K562 (cell line): ENCODE data around the gene POU2F3. TPM values are rescaled to one million over a fixed set of nuclear protein-coding genes. Genes with fewer than 3 reads are reported as not detected.

Experiments used
- ATAC-seq: fragments of 200-7000 bp; cut with Tn5 transposase; 3 replicates; pipeline ENCODE4 v1.9.1; 2020; ENCODE audit warnings: moderate library complexity
- BruUV-seq: library from RNA; stranded (reverse); fragments of 400-500 nt; replicated peaks from 2 replicates; lab custom pipeline; 2021; lab: Mats Ljungman, UMichigan
- CTCF ChIA-PET: fragments of 300-600 bp; formaldehyde crosslinking; extraction: SDS; loops from one replicate; lab custom pipeline; 2021; ENCODE audit warnings: low intra/inter-chr PET ratio; lab: Yijun Ruan, JAX
- POLR2A ChIA-PET: fragments of 300-600, 350-650 bp; sonication (Branson Sonifier 250); formaldehyde crosslinking; extraction: SDS; loops from one replicate; lab custom pipeline; 2021; ENCODE audit warnings: antibody characterized with exemption, inconsistent platforms; lab: Yijun Ruan, JAX
- DNase-seq, 4 experiments: peaks; one replicate each; pipeline versions ENCODE4 v3.0.0 to v3.0.0-alpha.2; 2011 to 2018; ENCODE audit warnings: low spot score in 3 of 4, mixed read lengths in 3 of 4; ENCODE audit errors: extremely low read depth in 1 of 4
- FAIRE-seq: peaks from 2 replicates; lab custom pipeline; 2011; peaks lifted over from hg19 to GRCh38; lab: Jason Lieb, UNC
- H2AFZ ChIP-seq: 2 replicates; pipeline ENCODE4 v1.6.0; 2011; ENCODE audit warnings: low read depth, low read length, control low read depth, inconsistent platforms
- H3K27ac ChIP-seq: fragments of 200-600 bp; 3 replicates; pipeline ENCODE4 v1.8.0; 2011; ENCODE audit warnings: low read depth, mild to moderate bottlenecking, control low read depth, inconsistent platforms, low read length, moderate library complexity, mixed read lengths; ENCODE audit errors: extremely low read depth
- H3K27me3 ChIP-seq, 2 experiments: fragments of 300-600 bp in 1 of 2; 2 replicates in 1 of 2; 3 replicates in 1 of 2; pipeline versions ENCODE4 v1.6.0 to v1.8.0; 2011; ENCODE audit warnings: inconsistent platforms in 2 of 2, low read length in 2 of 2, mild to moderate bottlenecking in 1 of 2, mixed read lengths in 1 of 2, moderate library complexity in 1 of 2; ENCODE audit not compliant: control insufficient read depth in 2 of 2, insufficient read depth in 2 of 2
- H3K36me3 ChIP-seq: fragments of 300-600 bp; 3 replicates; pipeline ENCODE4 v1.8.0; 2011; ENCODE audit warnings: mild to moderate bottlenecking, low read length, inconsistent platforms; ENCODE audit not compliant: control insufficient read depth, insufficient read depth
- H3K4me1 ChIP-seq, 2 experiments: fragments of 200-600 bp in 1 of 2; replicated peaks in 1 of 2; 2 replicates in 1 of 2; 3 replicates in 1 of 2; pipeline versions ENCODE4 v1.5.1 to v1.8.0; 2011; ENCODE audit warnings: inconsistent platforms in 2 of 2, low read length in 2 of 2, mild to moderate bottlenecking in 1 of 2, mixed read lengths in 1 of 2, moderate library complexity in 1 of 2; ENCODE audit not compliant: control insufficient read depth in 2 of 2, insufficient read depth in 2 of 2
- H3K4me2 ChIP-seq: 2 replicates; pipeline ENCODE4 v1.6.1; 2011; ENCODE audit warnings: low read length, control low read depth, inconsistent platforms, mixed read lengths; ENCODE audit not compliant: insufficient read depth
- H3K4me3 ChIP-seq: fragments of 200-600 bp; sonication (generic), shearing (Covaris generic); 2 replicates; pipeline ENCODE4 v1.5.1; 2016; ENCODE audit warnings: control low read depth, inconsistent platforms
- H3K79me2 ChIP-seq: fragments of 200-600 bp; 3 replicates; pipeline ENCODE4 v1.8.0; 2011; ENCODE audit warnings: low read length, inconsistent platforms; ENCODE audit not compliant: control insufficient read depth, insufficient read depth
- H3K9ac ChIP-seq, 2 experiments: 2 replicates each; pipeline versions ENCODE4 v1.6.0 to v1.6.1; 2011; ENCODE audit warnings: low read depth in 2 of 2, low read length in 2 of 2, control low read depth in 1 of 2, inconsistent platforms in 1 of 2, mild to moderate bottlenecking in 1 of 2, mixed read lengths in 1 of 2; ENCODE audit not compliant: insufficient read depth in 1 of 2
- H3K9me1 ChIP-seq: one replicate; pipeline ENCODE4 v1.6.0; 2011; ENCODE audit warnings: inconsistent platforms, mild to moderate bottlenecking, low read length, moderate library complexity; ENCODE audit not compliant: control insufficient read depth, insufficient read depth
- H3K9me3 ChIP-seq: replicated peaks from 2 replicates; pipeline ENCODE4 v1.5.1; 2011; ENCODE audit warnings: low read depth, low read length, inconsistent platforms; ENCODE audit not compliant: control insufficient read depth, insufficient read depth
- H4K20me1 ChIP-seq: replicated peaks from 2 replicates; pipeline ENCODE4 v1.6.1; 2011; ENCODE audit warnings: low read length, inconsistent platforms, mixed read lengths; ENCODE audit not compliant: control insufficient read depth, insufficient read depth
- EZH2 ChIP-seq: IDR thresholded peaks from 2 replicates; pipeline ENCODE4 v1.6.1; 2012; ENCODE audit warnings: low read depth, mild to moderate bottlenecking, inconsistent platforms, low read length, borderline replicate concordance
- FIP1L1 ChIP-seq: fragments of 200-400 bp; formaldehyde crosslinking; IDR thresholded peaks from 2 replicates; pipeline ENCODE4 v1.6.1; 2018; ENCODE audit warnings: mild to moderate bottlenecking, low read depth, low read length; ENCODE audit not compliant: poor library complexity, severe bottlenecking
- FOXP1 ChIP-seq: sonication (generic); formaldehyde crosslinking; IDR thresholded peaks from 2 replicates; pipeline ENCODE4 v1.8.0; 2022; ENCODE audit warnings: mild to moderate bottlenecking, missing genetic modification reagents
- FOXP4 ChIP-seq: sonication (generic); formaldehyde crosslinking; IDR thresholded peaks from 2 replicates; pipeline ENCODE4 v1.8.0; 2022; ENCODE audit warnings: mild to moderate bottlenecking, missing genetic modification reagents, borderline replicate concordance
- HIVEP1 ChIP-seq: fragments of 250-450 bp; sonication (Bioruptor Pico); IDR thresholded peaks from 2 replicates; pipeline ENCODE4 v1.4.0; 2020; ENCODE audit warnings: mild to moderate bottlenecking
- HNRNPL ChIP-seq: fragments of 200-400 bp; formaldehyde crosslinking; IDR thresholded peaks from 2 replicates; pipeline ENCODE4 v1.6.1; 2017; ENCODE audit warnings: low read depth, mild to moderate bottlenecking, low read length
- LARP7 ChIP-seq: fragments of 450-650 bp; IDR thresholded peaks from 2 replicates; pipeline ENCODE4 v1.6.1; 2016
- NFRKB ChIP-seq: fragments of 450-650 bp; IDR thresholded peaks from 2 replicates; pipeline ENCODE4 v1.6.1; 2016; ENCODE audit warnings: low read depth
- PHB ChIP-seq: fragments of 250-450 bp; sonication (Bioruptor Pico); IDR thresholded peaks from 2 replicates; pipeline ENCODE4 v1.5.0; 2021
- PHF21A ChIP-seq: fragments of 450-650 bp; IDR thresholded peaks from 2 replicates; pipeline ENCODE4 v1.6.1; 2017; ENCODE audit warnings: low read depth, borderline replicate concordance
- RNF2 ChIP-seq: sonication (generic); IDR thresholded peaks from 2 replicates; pipeline ENCODE4 v1.6.1; 2016
- THAP7 ChIP-seq: fragments of 250-450 bp; sonication (Bioruptor Pico); IDR thresholded peaks from 2 replicates; pipeline ENCODE4 v1.5.0; 2021
- U2AF1 ChIP-seq: fragments of 200-400 bp; formaldehyde crosslinking; optimal IDR thresholded peaks from 2 replicates; pipeline ENCODE3; 2017; ENCODE audit warnings: mild to moderate bottlenecking, low read depth, low read length, moderate library complexity
- ZFPM2 ChIP-seq: fragments of 250-450 bp; sonication (Bioruptor Pico); IDR thresholded peaks from 2 replicates; pipeline ENCODE4 v1.5.1; 2022; ENCODE audit warnings: mild to moderate bottlenecking
- ZNF24 ChIP-seq: fragments of 450-650 bp; IDR thresholded peaks from 2 replicates; pipeline ENCODE4 v1.6.1; 2016
- ZNF395 ChIP-seq: fragments of 200-800 bp; sonication (Bioruptor generic); IDR thresholded peaks from 2 replicates; pipeline ENCODE4 v1.6.1; 2017; ENCODE audit warnings: missing genetic modification characterization, missing compliant biosample characterization
- ZNF41 ChIP-seq: fragments of 250-450 bp; sonication (Bioruptor Pico); conservative IDR thresholded peaks from 2 replicates; pipeline ENCODE4 v1.4.0; 2020; ENCODE audit warnings: mild to moderate bottlenecking
- WGBS: fragments of 100-300 bp; shearing (Covaris generic); methylation state at CpG from one replicate; pipeline ENCODE4 v1.1.6; 2016; ENCODE audit warnings: low coverage, mixed read lengths; ENCODE audit not compliant: insufficient coverage; ENCODE audit errors: missing lambda C conversion rate; 5-methylcytosine and 5-hydroxymethylcytosine counted together
- in situ Hi-C: fragments of 300-500 bp; cut with MboI; formaldehyde crosslinking; loops from 4 replicates; pipeline ENCODE4 v1.15.0; 2018; ENCODE audit warnings: inconsistent platforms, mixed read lengths
- intact Hi-C: fragments of 100-400 bp; cut with micrococcal nuclease; formaldehyde crosslinking; loops from 2 replicates; pipeline ENCODE4 v1.14.2; 2022
- polyA plus RNA-seq, 8 experiments: library from polyadenylated mRNA; depleted of rRNA in 4 of 8; stranded (reverse) in 5 of 8; unstranded in 3 of 8; fragments of >200 nt; fragmentation: Nextera tagmentation in 2 of 8; fragmentation: Illumina TruSeq in 1 of 8; extraction: Ambion mirVana in 2 of 8; extraction: Trizol in 1 of 8; gene quantifications; 2 replicates each; pipeline versions ENCODE4 v1.2.1 to v1.2.3, GENCODE V29; 2011 to 2014; ENCODE audit warnings: inconsistent platforms in 1 of 8, missing spikeins in 1 of 8
- total RNA-seq, 7 experiments: library from RNA; depleted of rRNA in 6 of 7; stranded (reverse); fragments of >200 nt in 6 of 7; fragmentation: Illumina TruSeq in 2 of 7; extraction: Trizol in 2 of 7; gene quantifications; 2 replicates each; pipeline versions ENCODE4 v1.2.1 to v1.2.3, GENCODE V29; 2011 to 2021; ENCODE audit warnings: low replicate concordance in 1 of 7

Gene POU2F3
- total and polyA plus RNA-seq, 9 of the 15 experiments (the other 6 are each of a cell fraction or from before 2014, with no cell fraction given) = not detected

GRCh38 chr11:120244476-120245365, 4.8 kb downstream of the POU2F3 start:
- FAIRE-seq = no peak
- CTCF ChIA-PET = no interaction called here
- no peak overlapping the region for H3K27ac ChIP-seq
- H4K20me1 ChIP-seq = 0 out of 2 replicates have a peak, but pooled peaks cover 9% of the 10 kb centered on the region
- H2AFZ ChIP-seq = no peak overlapping the region
- no peak overlapping the region for H3K4me3 ChIP-seq
- H3K9ac ChIP-seq = no peak overlapping the region
- no peaks in the 10 kb centered on the region for H3K9me3 ChIP-seq
- intact Hi-C loops = no loop called here
- no peaks in the 10 kb centered on the region for H3K79me2 ChIP-seq
- no peak for DNase-seq
- BruUV-seq = no TSS peak
- ATAC-seq = no peak
- POLR2A ChIA-PET = interaction anchor here (0.6 to 1.9 kb wide), 3 partner anchors 14 to 578 kb away, joined by 3 to 7 read pairs (median 3); no protein-coding TSS in a partner anchor
- in situ Hi-C loops = no loop called here
- peaks cover 37 to 70% of the 10 kb centered on the region in 2 experiments for H3K27me3 ChIP-seq
- WGBS = 2% methylated on average over 13 of the region's 13 CpGs
- H3K36me3 ChIP-seq = no peaks in the 10 kb centered on the region
- H3K4me2 ChIP-seq = no peak overlapping the region
- 0 out of 5 replicates have a peak, but pooled peaks cover 0 to 3% of the 10 kb centered on the region in 2 experiments for H3K4me1 ChIP-seq
- no peaks in the 10 kb centered on the region for H3K9me1 ChIP-seq
- TF ChIP-seq ZNF395 = no peak
- no peak for TF ChIP-seq ZFPM2 (CRISPR knock-in tag)
- TF ChIP-seq PHF21A = no peak
- no peak for TF ChIP-seq HIVEP1
- TF ChIP-seq ZNF41 (CRISPR knock-in tag) = no peak
- no peak for TF ChIP-seq ZNF24
- TF ChIP-seq HNRNPL = no peak
- TF ChIP-seq U2AF1 = no peak
- no peak for TF ChIP-seq LARP7
- no peak for TF ChIP-seq FOXP1
- TF ChIP-seq EZH2 = no peak
- no peak for TF ChIP-seq RNF2
- TF ChIP-seq NFRKB = no peak
- TF ChIP-seq THAP7 = no peak
- TF ChIP-seq FOXP4 (CRISPR knock-in tag) = no peak
- TF ChIP-seq PHB = no peak
- no peak for TF ChIP-seq FIP1L1
